ENCODE data around the gene USP11. TPM values are rescaled to one million over a fixed set of nuclear protein-coding genes. Genes with fewer than 3 reads are reported as not detected.

The USP11 gene
- total and polyA plus RNA-seq, 2 experiments from 2014 or later = 120 to 337 TPM

- no peaks in the 10 kb centered on the region for H3K4me1 ChIP-seq (ENCODE audit: low read depth)
- no peak overlapping the region for H3K4me3 ChIP-seq
- H3K27me3 ChIP-seq = no peaks in the 10 kb centered on the region
- H3K27ac ChIP-seq = no peak overlapping the region
- no peak for DNase-seq (ENCODE audit: low read depth in 1 of 2, low spot score in 1 of 2)
- H3K36me3 ChIP-seq = no peaks in the 10 kb centered on the region
- H3K9me3 ChIP-seq (ENCODE audit: low read depth) = no peaks in the 10 kb centered on the region
- TF ChIP-seq CTCF (IDR thresholded peaks at IDR 0.05; ENCODE audit: low read depth, low read length) = no peak
These were observed 64.1 kb downstream of the USP11 start for GRCh38 chrX:47296766-47297365.

- DNase-seq (ENCODE audit: low read depth in 1 of 2, low spot score in 1 of 2) = no peak
- Histone ChIP-seq H3K36me3 (no peaks in the 10 kb centered on the region), H3K27me3 (no peaks in the 10 kb centered on the region), H3K4me1 (ENCODE audit: low read depth) (no peaks in the 10 kb centered on the region), H3K27ac (no peak overlapping the region), H3K9me3 (ENCODE audit: low read depth) (no peaks in the 10 kb centered on the region), H3K4me3 (no peak overlapping the region)
- no peak for TF ChIP-seq CTCF (IDR thresholded peaks at IDR 0.05; ENCODE audit: low read depth, low read length)
These were observed 65.1 kb downstream of the USP11 start for GRCh38 chrX:47297874-47298273.

Other genes starting within 250 kb of the USP11 start
- 5.7 and 15.4 TPM in 2 replicates for gene RGN, start 154.6 kb upstream of the USP11 start, total RNA-seq
- gene RGN, start 154.6 kb upstream of the USP11 start, polyA plus RNA-seq = 7.4 and 31.6 TPM in 2 replicates
- 87.2 and 156 TPM in 2 replicates for gene NDUFB11, start 88.3 kb upstream of the USP11 start, total RNA-seq
- 244 and 269 TPM in 2 replicates for gene NDUFB11, start 88.3 kb upstream of the USP11 start, polyA plus RNA-seq
- 64.7 and 70.0 TPM in 2 replicates for gene RBM10, start 87.8 kb upstream of the USP11 start, total RNA-seq
- 48.7 and 52.5 TPM in 2 replicates for gene RBM10, start 87.8 kb upstream of the USP11 start, polyA plus RNA-seq
- gene UBA1, start 39.2 kb upstream of the USP11 start, total RNA-seq = 324 and 386 TPM in 2 replicates
- gene UBA1, start 39.2 kb upstream of the USP11 start, polyA plus RNA-seq = 280 and 319 TPM in 2 replicates
- 391 and 422 TPM in 2 replicates for gene CDK16, start 14.3 kb upstream of the USP11 start, total RNA-seq
- 481 and 575 TPM in 2 replicates for gene CDK16, start 14.3 kb upstream of the USP11 start, polyA plus RNA-seq
- 0.12 and 0.49 TPM in 2 replicates for gene ZNF157, start 137.6 kb downstream of the USP11 start, total RNA-seq
- 1.00 TPM in 1 of 2 replicates, not detected in the other for gene ZNF157, start 137.6 kb downstream of the USP11 start, polyA plus RNA-seq